Ovary (tissue), 3 donors: ENCODE data around the gene PTPRU.

Experiments
- EP300 ChIP-seq: sonication (generic); formaldehyde crosslinking; IDR thresholded peaks from one replicate; pipeline ENCODE4 v1.6.1; 2017; ENCODE audit warnings: antibody characterized with exemption
- TF ChIP-seq, protein P1 (sequence below), 3 donors: fragments of 450-650 bp in 2 of 3; fragments of 200-600 bp in 1 of 3; IDR thresholded peaks; one replicate each; pipeline versions ENCODE4 v1.5.1 to v1.8.0; 2016 to 2022; ENCODE audit warnings: antibody characterized with exemption in 3 of 3, mild to moderate bottlenecking in 1 of 3
- donor health status: DM: no; HTN: no; CAD: no.

DNA sequence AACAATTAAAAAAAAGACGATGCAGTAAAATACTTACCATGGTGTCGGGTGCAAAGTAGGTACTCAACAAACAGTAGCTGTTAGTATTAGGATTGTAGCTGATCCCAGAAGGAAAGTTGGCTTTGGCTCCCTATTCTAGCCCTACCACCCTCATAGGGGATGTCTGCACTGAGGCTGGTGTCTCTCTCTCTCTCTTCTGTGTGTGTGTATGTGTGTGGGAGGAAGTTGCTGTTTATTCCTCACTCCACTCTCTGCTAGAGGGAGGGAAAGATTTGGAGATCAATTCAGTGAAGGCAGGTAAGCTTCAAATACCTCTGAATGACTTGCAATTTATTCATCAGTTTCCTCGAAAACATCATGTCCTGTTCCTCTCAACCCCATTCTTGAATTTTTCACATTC lies 124.4 kb downstream of the PTPRU start:
- TF ChIP-seq, protein P1, sequence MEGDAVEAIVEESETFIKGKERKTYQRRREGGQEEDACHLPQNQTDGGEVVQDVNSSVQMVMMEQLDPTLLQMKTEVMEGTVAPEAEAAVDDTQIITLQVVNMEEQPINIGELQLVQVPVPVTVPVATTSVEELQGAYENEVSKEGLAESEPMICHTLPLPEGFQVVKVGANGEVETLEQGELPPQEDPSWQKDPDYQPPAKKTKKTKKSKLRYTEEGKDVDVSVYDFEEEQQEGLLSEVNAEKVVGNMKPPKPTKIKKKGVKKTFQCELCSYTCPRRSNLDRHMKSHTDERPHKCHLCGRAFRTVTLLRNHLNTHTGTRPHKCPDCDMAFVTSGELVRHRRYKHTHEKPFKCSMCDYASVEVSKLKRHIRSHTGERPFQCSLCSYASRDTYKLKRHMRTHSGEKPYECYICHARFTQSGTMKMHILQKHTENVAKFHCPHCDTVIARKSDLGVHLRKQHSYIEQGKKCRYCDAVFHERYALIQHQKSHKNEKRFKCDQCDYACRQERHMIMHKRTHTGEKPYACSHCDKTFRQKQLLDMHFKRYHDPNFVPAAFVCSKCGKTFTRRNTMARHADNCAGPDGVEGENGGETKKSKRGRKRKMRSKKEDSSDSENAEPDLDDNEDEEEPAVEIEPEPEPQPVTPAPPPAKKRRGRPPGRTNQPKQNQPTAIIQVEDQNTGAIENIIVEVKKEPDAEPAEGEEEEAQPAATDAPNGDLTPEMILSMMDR (IDR thresholded peaks at IDR 0.05) = no peak
- no peak for TF ChIP-seq EP300
